ENCODE data around the gene CR1L.
"Not testable (repeated sequence)": the region's sequence is repeated elsewhere in the genome, so short reads cannot be mapped to it uniquely, and the experiment has no call there.

- TF ChIP-seq CTCF (tag by site-specific recombination; IDR thresholded peaks at IDR 0.05); ZNF121 (tag by site-specific recombination; IDR thresholded peaks at IDR 0.05); ZBTB7A (tag by site-specific recombination; IDR thresholded peaks at IDR 0.05; ENCODE audit: low read depth); KLF16 (tag by site-specific recombination; IDR thresholded peaks at IDR 0.05): not testable (repeated sequence)
These were observed 45.6 kb downstream of the CR1L start for GRCh38 chr1:207690551-207690950.
